Retina (tissue), 1 donor: ENCODE measurements around the gene ASTN2.
A peak's percentile ranks its signal among the peaks of the same experiment; 100 is the strongest.

Experiments used
- DNase-seq: peaks from one replicate; pipeline ENCODE4 v3.0.0-alpha.2; 2016

The ASTN2 gene

DNA sequence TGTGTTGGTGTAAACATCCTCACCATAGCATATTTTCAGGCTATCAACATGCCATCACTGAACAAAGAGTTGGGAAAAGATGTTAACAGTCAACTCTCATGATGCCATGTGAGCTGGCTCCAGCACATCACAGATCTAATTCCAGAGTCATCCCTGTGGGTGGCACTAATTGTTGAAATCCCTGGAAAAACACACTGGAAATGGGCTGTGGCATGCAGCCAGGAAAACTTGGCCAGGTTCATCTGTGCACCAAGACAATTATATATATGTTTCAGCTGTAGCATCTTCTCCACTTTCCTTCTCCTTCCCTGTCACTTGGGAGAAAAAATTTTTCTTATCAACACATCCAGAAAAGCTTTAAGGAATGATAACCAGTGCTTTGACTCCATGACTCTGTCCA, 414.0 kb downstream of the ASTN2 start:
- no peak for DNase-seq

DNA sequence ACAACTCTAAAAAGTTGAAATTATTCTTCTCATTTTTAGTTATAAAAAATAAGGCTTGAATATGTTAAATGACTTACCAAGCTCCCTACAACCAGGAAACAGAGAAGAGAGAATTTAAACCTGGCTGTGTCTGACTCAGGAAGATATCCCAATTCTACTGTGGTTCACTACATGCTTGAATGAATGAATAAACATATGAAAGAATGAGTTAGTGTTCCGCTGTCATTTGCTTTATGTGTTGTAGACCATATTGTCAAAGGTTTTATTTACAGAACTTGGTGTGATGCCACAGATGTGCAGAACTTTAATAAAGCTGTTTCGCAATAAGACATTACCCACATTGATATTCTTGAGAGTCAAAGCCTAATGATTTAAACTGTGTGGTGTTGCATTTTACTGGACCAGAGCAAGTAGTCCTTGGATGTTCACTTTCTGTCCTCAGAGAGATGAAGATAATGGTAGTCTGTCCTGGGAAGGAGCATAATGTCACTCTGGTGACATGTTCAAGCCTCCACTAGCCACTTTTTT, 414.6 kb downstream of the ASTN2 start:
- DNase-seq, result no peak

DNA sequence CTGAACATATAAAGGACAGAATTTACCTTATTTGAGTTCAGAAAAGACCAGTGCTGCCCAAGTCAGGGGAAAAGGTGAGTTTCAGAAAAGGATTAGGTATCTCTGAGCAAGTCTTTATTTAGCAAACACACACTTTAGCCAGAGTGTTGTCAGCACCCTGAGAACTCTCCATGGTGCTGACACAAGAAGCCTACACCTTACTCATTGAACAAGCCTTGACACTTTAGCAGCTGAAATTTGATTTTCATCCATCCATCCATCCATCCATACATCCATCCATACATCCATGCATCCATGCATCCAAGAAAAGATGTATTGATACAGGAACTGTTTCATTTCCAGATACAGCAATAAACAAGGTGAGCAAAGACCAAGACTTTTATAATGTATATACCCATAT, 416.6 kb downstream of the ASTN2 start:
- DNase-seq, result peak; percentile 11

DNA sequence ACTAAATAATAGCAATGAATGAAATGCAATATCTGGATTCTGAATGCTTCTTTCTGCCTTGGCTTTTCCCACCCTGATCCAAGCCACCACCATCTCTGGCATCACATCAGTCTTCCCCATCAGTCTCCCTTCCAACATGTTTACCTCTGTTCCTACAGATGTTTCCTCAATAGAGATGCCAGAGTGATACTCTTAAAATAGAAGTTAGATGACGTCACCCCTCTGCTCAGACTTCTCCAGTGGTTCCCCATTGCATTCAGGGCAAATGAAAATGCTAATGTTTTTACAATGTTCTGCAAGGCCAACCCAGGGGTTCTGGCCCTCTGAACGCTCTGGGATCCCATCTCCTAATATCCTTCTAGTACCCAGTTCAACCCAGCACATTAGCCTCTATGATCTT, 422.0 kb downstream of the ASTN2 start:
- DNase-seq, result no peak

DNA sequence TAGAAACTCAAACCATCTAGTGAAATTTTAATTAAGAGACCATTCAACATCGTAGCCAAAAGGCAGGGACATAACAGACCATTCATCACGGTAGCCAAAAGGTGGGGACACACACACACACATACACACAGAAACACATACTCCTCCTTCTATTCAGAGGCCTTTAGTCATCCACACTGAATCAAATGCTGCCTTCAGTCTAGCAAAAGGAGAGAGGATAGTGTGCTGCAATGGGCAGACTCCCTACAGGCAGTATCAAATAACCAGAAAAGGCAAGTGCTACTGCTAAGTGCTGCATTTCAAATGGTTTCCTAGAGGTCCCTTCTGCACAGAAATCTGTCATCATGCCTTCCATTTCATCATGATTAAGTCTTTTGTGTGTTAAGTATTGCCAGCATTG, 423.8 kb downstream of the ASTN2 start:
- DNase-seq, result no peak

GRCh38 chr9:116990592-116990991, 424.3 kb downstream of the ASTN2 start:
- no peak for DNase-seq

DNA sequence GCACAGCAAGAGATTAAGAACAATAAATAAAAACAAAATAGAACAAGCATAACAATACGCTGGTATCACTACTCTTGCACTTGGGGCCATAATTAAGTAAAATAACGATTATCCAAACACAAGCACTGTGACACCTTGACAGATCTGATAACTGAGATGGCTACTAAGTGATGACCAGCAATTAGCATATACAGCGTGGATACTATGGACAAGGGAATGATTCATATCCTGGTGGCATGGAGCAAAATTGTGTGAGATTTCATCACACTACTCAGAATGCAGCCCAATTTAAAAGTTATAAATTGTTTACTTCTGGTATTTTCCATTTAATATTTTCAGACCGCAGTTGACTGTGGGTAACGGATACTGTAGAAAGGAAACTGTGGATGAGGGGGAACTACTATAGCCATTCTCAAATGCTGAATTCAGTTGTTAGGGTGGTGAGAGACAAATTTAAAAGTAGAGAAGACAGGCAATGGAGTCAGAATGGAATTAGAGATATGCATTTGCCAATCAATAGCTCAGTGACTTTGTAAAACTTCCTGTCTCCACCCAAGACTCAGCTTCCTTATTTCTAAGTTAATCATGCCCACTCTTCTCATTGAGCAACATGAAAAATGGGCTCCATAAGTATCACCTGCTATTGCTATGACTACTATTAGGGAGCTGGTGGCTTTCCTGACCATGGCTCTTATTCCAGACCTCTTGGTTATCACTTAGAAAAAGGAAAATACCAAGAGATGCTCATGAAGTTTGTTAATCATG, 427.0 kb downstream of the ASTN2 start:
- DNase-seq, result no peak

GRCh38 chr9:116986015-116986414, 428.8 kb downstream of the ASTN2 start:
- peak; percentile 8 for DNase-seq

DNA sequence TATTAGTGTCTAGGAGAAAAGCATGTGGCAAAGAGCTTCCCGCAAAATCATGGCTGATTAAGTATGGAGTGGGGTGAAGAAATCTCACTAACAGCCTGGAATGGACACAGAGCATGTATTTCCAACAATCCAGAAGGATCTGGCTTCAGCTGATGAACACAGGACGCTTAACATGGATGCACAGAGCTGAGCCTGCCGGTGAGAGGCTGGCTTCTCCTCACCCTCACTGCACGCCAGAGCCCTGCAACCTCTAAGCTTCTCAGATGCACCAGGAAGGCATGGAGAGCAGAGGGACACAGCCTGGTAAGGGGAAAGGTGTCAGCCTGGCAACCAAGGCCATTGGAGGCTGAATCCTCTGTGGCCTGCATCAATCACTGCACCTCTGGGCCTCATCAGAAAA, 429.3 kb downstream of the ASTN2 start:
- DNase-seq, result peak; percentile 13

DNA sequence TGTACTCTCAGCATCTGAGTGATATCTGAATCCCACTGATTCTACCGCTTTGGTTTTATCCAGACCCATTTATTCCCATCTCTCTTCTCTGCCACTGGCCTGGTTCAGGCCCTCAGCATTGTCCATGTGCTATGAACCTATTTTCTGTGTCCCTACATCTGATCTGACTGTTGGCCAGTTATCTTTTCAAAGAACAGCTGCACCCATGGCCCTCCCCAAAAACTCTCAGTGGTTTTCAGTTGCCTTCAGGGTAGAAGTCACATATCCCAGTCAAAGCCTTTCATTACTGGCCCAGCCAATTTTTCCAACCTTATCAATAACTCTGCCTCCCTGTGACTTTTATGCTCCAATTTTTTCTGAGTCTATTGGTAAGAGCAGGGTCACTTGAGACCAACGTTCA, 430.7 kb downstream of the ASTN2 start:
- DNase-seq, result no peak

DNA sequence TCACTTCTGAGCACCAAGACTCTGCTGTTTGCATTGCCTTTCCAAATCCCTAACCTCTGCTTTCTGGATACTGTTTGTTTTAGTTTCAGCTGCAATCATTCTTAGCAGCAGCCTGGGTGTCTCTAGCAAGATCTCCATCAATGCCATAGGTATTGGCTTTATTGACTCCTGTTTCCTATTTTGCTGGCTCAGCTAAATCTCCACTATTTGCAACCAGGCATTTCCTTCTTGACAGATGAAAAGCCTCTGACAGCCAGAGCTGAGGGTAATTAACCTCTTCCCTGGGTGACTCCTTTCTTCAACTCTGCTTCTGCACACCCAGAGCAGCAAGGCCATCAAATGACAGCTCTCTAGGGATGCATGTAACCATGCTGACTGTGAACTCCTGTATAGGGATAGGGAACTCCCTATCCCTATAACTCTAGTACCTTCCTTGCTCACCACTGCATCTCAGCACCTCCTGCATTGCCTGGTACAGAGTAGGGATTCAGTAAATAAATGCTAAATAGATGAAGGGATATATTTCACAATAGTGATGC, 434.2 kb downstream of the ASTN2 start:
- DNase-seq, result no peak

- DNase-seq, result no peak
Measured at GRCh38 chr9:116979456-116979855, 435.4 kb downstream of the ASTN2 start.

- no peak for DNase-seq
Measured at GRCh38 chr9:116978155-116978554, 436.7 kb downstream of the ASTN2 start.

- DNase-seq, result no peak
Measured at GRCh38 chr9:116975126-116975525, 439.7 kb downstream of the ASTN2 start.

GRCh38 chr9:116966199-116966598, 448.7 kb downstream of the ASTN2 start:
- no peak for DNase-seq

- no peak for DNase-seq
Measured at GRCh38 chr9:116964258-116964657, 450.6 kb downstream of the ASTN2 start.

GRCh38 chr9:116959809-116960208, 455.0 kb downstream of the ASTN2 start:
- DNase-seq, result peak; percentile 81

DNA sequence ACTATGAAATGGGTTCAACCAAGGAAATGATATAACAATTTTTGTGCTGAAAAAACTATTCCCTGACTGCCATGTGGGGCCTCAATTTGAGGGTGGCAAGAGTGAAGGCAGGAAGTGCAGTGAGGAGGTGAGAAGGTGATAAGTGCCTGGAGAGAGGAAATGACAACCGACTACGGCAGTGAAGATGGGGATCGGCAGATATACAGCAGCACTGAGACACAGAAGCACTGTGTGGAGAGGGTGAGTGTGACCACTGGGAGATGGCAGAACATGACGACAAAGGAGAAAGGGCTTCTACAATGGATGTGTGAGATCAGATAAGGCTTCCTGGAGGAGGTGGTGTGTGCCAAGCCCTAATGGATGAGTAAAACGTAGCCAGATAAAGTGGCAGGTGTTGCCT, 456.0 kb downstream of the ASTN2 start:
- DNase-seq, result no peak

DNA sequence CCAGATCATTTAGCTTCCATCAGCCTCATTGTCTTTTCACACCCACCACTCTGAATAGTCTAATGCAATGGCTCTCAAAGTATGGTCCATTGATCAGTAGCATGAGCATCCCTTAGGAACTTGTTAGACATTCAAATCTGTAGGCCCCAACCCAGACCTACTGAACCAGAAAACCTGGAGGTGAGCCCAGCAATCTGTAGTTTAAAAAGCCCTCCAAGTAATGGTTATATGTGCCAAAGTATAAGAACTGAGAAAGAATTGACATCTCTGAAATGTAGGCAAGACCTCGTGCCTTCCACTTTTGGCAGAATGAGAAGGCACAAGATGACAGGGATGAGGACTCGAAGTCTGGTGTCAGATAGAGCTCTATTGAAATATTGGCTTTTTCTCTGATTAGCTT, 460.1 kb downstream of the ASTN2 start:
- no peak for DNase-seq

GRCh38 chr9:116953271-116953670, 461.6 kb downstream of the ASTN2 start:
- no peak for DNase-seq

DNA sequence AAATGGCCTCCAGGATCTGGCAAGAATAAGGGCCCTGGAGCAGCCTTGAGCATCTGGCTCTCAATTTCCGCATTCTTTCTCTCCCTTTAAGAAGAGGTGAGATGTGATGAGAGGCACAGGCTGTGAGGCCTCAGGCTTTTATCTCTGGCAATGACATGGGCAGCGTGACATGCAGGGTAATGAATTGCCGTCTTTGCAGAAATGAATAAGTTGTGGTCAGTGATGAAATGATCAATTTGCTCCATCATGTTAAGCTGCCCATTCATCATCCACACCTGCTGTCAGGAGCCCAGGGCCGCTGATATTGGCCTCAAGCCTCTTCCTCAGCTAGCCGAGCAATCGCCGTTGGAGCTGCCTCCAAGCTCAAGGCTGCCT, 462.4 kb downstream of the ASTN2 start:
- peak; percentile 32 for DNase-seq

GRCh38 chr9:116951588-116952435, 463.0 kb downstream of the ASTN2 start:
- DNase-seq, result no peak

DNA sequence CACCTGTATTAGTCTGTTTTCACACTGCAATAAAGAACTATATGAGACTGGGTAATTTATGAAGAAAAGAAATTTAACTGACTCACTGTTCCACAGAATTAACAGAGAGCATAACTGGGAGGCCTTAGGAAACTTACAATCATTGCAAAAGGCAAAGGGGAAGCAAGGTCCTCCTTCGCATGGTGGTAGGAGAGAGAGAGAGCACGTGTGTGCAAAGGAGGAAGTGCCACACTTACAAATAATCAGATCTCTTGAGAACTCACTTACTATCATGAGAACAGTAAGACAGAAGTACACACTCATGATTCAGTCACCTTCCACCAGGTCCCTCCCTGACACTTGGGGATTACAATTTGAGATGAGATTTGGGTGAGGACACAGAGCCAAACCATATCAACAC, 469.0 kb downstream of the ASTN2 start:
- no peak for DNase-seq
